Breast epithelium (tissue), 4 donors: ENCODE results near the gene ARFGAP3. TPM values are rescaled to one million over a fixed set of nuclear protein-coding genes. Genes with fewer than 3 reads are reported as not detected.

Experiments
- DNase-seq, 2 donors: peaks; one replicate each; pipeline ENCODE4 v3.0.0-alpha.2; 2019; ENCODE audit warnings: low spot score in 2 of 2
- H3K27ac ChIP-seq, 2 donors: fragments of 200-600 bp; sonication (generic) in 1 of 2; one replicate each; pipeline ENCODE4 v1.5.1; 2016 to 2019; ENCODE audit warnings: mild to moderate bottlenecking in 1 of 2
- H3K27me3 ChIP-seq, 2 donors: fragments of 200-600 bp; sonication (generic) in 1 of 2; one replicate each; pipeline versions ENCODE4 v1.5.1 to v1.6.0; 2017 to 2019; ENCODE audit warnings: control low read depth in 1 of 2, mild to moderate bottlenecking in 1 of 2
- H3K36me3 ChIP-seq: fragments of 200-600 bp; one replicate; pipeline ENCODE4 v1.5.1; 2019
- H3K4me1 ChIP-seq, 2 donors: fragments of 200-600 bp; sonication (generic); one replicate each; pipeline ENCODE4 v1.5.1; 2016 to 2019; ENCODE audit warnings: control low read depth in 1 of 2
- H3K4me3 ChIP-seq, 3 donors: fragments of 200-600 bp; sonication (generic); 1 replicate in 2 of 3; 2 replicates in 1 of 3; pipeline ENCODE4 v1.5.1; 2016 to 2019; ENCODE audit warnings: mild to moderate bottlenecking in 3 of 3, moderate library complexity in 2 of 3
- H3K9me3 ChIP-seq, 2 donors: fragments of 200-600 bp; sonication (generic) in 1 of 2; one replicate each; pipeline ENCODE4 v1.5.1; 2016 to 2019; ENCODE audit warnings: control low read depth in 1 of 2
- POLR2A ChIP-seq: fragments of 450-650 bp; IDR thresholded peaks from one replicate; pipeline ENCODE4 v1.6.1; 2016; ENCODE audit warnings: antibody characterized with exemption, mild to moderate bottlenecking, moderate library complexity
- POLR2AphosphoS5 ChIP-seq, 3 donors: sonication (generic); formaldehyde crosslinking; IDR thresholded peaks; one replicate each; pipeline ENCODE4 v1.6.1; 2017; ENCODE audit warnings: antibody characterized with exemption in 3 of 3
- intact Hi-C: fragments of 100-400 bp; cut with DNase I; formaldehyde crosslinking; loops from one replicate; pipeline ENCODE4 v1.15.1; 2023; ENCODE audit warnings: low total_unique reads
- total RNA-seq, 3 donors: library from RNA; depleted of rRNA; stranded (reverse); fragments of >200 nt; gene quantifications; one replicate each; pipeline ENCODE4 v1.1.0, GENCODE V29; 2016
- TF ChIP-seq, protein P1 (sequence below), 3 donors: fragments of 450-650 bp; IDR thresholded peaks; one replicate each; pipeline ENCODE4 v1.5.1; 2016 to 2017; ENCODE audit warnings: antibody characterized with exemption in 3 of 3, mild to moderate bottlenecking in 3 of 3, moderate library complexity in 3 of 3

Gene ARFGAP3
- total RNA-seq, 3 donors from 2014 or later = 51.2 to 90.7 (median 70.8) TPM

GRCh38 chr22:42877158-42877557 lies 20.1 kb upstream of the ARFGAP3 start:
- intact Hi-C loops = loop anchor here (10.0 kb wide), 1 partner anchor 148 kb away; no protein-coding TSS in a partner anchor
- H3K27me3 ChIP-seq = no peaks in the 10 kb centered on the region
- peak overlapping the region; percentile 57 to 69 for H3K27ac ChIP-seq
- H3K36me3 ChIP-seq = no peaks in the 10 kb centered on the region
- TF ChIP-seq, protein P1, sequence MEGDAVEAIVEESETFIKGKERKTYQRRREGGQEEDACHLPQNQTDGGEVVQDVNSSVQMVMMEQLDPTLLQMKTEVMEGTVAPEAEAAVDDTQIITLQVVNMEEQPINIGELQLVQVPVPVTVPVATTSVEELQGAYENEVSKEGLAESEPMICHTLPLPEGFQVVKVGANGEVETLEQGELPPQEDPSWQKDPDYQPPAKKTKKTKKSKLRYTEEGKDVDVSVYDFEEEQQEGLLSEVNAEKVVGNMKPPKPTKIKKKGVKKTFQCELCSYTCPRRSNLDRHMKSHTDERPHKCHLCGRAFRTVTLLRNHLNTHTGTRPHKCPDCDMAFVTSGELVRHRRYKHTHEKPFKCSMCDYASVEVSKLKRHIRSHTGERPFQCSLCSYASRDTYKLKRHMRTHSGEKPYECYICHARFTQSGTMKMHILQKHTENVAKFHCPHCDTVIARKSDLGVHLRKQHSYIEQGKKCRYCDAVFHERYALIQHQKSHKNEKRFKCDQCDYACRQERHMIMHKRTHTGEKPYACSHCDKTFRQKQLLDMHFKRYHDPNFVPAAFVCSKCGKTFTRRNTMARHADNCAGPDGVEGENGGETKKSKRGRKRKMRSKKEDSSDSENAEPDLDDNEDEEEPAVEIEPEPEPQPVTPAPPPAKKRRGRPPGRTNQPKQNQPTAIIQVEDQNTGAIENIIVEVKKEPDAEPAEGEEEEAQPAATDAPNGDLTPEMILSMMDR (IDR thresholded peaks at IDR 0.05) = no peak
- TF ChIP-seq POLR2A (no peak), POLR2AphosphoS5 (IDR thresholded peaks at IDR 0.05) (no peak)
- H3K9me3 ChIP-seq = no peaks in the 10 kb centered on the region
- no peak overlapping the region for H3K4me3 ChIP-seq
- no peak for DNase-seq
- H3K4me1 ChIP-seq = no peaks in the 10 kb centered on the region

- no peaks in the 10 kb centered on the region for H3K4me1 ChIP-seq
- intact Hi-C loops = loop anchor here (10.0 kb wide), 1 partner anchor 149 kb away; no protein-coding TSS in a partner anchor
- H3K27me3 ChIP-seq = no peaks in the 10 kb centered on the region
- DNase-seq = no peak
- H3K4me3 ChIP-seq = no peak overlapping the region
- H3K27ac ChIP-seq = no peak overlapping the region
- TF ChIP-seq POLR2A (no peak), POLR2AphosphoS5 (IDR thresholded peaks at IDR 0.05) (no peak)
- TF ChIP-seq, protein P1 (IDR thresholded peaks at IDR 0.05) = no peak
- no peaks in the 10 kb centered on the region for H3K9me3 ChIP-seq
- no peaks in the 10 kb centered on the region for H3K36me3 ChIP-seq
Observed at GRCh38 chr22:42876041-42876440, 19.0 kb upstream of the ARFGAP3 start.

DNA sequence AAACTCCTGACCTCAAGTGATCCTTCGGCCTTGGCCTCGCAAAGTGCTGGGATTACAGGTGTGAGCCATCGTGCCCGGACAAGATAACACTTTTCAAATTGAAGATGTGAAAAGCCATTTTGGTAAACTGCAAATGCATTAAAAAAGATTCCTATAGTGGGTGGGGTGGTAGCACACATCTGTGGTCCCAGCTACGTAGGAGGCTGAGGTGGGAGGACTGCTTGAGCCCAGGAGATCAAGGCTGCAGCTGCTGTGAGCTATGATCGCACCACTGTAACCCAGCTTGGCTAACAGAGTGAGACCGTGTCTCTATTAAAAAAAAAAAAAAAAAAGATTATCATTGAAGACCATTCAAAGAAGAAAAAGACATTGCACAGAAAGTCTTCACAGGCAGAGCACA lies 16.9 kb upstream of the ARFGAP3 start:
- intact Hi-C loops = loop anchor here (10.0 kb wide), 1 partner anchor 151 kb away; no protein-coding TSS in a partner anchor
- Histone ChIP-seq H3K4me3 (no peak overlapping the region), H3K27me3 (no peaks in the 10 kb centered on the region), H3K27ac (no peak overlapping the region), H3K36me3 (no peaks in the 10 kb centered on the region), H3K9me3 (no peaks in the 10 kb centered on the region), H3K4me1 (peaks cover 6% of the 10 kb centered on the region in 2 donors)
- no peak for DNase-seq
- TF ChIP-seq, protein P1 (IDR thresholded peaks at IDR 0.05) = no peak
- TF ChIP-seq POLR2AphosphoS5 (IDR thresholded peaks at IDR 0.05) (no peak), POLR2A (no peak)

DNA sequence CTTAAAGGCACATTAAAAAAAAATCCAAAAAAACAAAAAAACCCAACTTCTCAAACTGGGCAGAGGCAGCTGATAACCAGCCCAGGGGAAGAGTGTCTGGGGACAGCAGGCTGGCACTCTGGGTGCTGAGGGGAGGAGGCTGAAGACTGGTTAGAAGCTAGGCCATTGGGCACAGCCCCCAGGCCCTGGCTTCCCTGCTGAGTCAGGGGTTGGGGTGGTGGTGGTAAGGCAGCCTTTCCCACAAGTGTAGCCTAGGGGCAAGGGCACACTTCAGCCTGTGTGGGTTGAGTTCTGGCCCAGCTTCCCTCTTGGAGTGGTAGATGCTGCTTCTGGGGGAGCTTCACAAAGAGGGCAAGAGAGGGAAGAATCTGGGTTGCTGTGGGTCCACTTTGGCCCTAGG lies 16.3 kb upstream of the ARFGAP3 start:
- Histone ChIP-seq H3K36me3 (no peaks in the 10 kb centered on the region), H3K27ac (no peak overlapping the region), H3K4me3 (no peak overlapping the region), H3K9me3 (no peaks in the 10 kb centered on the region), H3K27me3 (no peaks in the 10 kb centered on the region), H3K4me1 (peaks cover 11 to 12% of the 10 kb centered on the region in 2 donors)
- no peak for DNase-seq
- intact Hi-C loops = loop anchor here (10.0 kb wide), 1 partner anchor 151 kb away; no protein-coding TSS in a partner anchor
- TF ChIP-seq POLR2AphosphoS5 (IDR thresholded peaks at IDR 0.05) = no peak
- TF ChIP-seq, protein P1 (IDR thresholded peaks at IDR 0.05) = no peak
- no peak for TF ChIP-seq POLR2A

DNA sequence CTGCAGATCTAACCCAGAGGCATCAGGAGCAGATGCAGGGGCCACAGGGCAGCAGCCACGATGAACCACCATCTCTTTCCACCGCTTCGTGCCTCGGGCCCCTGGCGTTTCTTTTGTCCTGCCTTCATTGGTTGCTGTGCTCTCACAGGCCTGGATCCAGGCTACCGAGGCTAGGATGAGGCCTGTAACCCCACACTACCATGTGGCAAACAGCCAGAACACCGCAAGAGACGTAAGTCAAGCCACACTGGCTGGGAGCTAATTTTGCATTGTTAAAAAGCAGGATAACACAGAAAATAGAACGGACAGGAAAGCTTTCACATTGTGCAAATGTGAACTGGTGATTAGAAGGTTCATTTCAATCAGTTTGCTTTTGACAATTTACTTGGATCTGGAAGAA lies 15.7 kb upstream of the ARFGAP3 start:
- Histone ChIP-seq H3K27ac (no peak overlapping the region), H3K36me3 (no peaks in the 10 kb centered on the region), H3K9me3 (no peaks in the 10 kb centered on the region), H3K27me3 (no peaks in the 10 kb centered on the region), H3K4me1 (peaks cover 11 to 12% of the 10 kb centered on the region in 2 donors), H3K4me3 (no peak overlapping the region)
- TF ChIP-seq, protein P1 (IDR thresholded peaks at IDR 0.05) = no peak
- TF ChIP-seq POLR2A (no peak), POLR2AphosphoS5 (IDR thresholded peaks at IDR 0.05) (no peak)
- DNase-seq = no peak
- intact Hi-C loops = loop anchor here (10.0 kb wide), 1 partner anchor 152 kb away; no protein-coding TSS in a partner anchor
